GM10248 (cell line): ENCODE measurements around the gene EGFR.

ENCODE experiments used
- CTCF ChIA-PET: fragments of 300-600 bp; sonication (Branson Sonifier 250); formaldehyde crosslinking; extraction: SDS; loops from one replicate; lab custom pipeline; 2021; ENCODE audit warnings: antibody characterized with exemption; lab: Yijun Ruan, JAX
- POLR2A ChIA-PET: fragments of 350-650 bp; sonication (Branson Sonifier 250); formaldehyde crosslinking; extraction: SDS; loops from one replicate; lab custom pipeline; 2020; ENCODE audit warnings: antibody characterized with exemption; lab: Yijun Ruan, JAX
- DNase-seq: peaks from one replicate; pipeline ENCODE4 v3.0.0; 2012; ENCODE audit errors: extremely low spot score
- CTCF ChIP-seq: IDR thresholded peaks from 2 replicates; pipeline ENCODE4 v1.5.1; 2012; ENCODE audit warnings: mild to moderate bottlenecking, low read depth; ENCODE audit errors: extremely low read depth, missing control alignments, control extremely low read depth

EGFR gene

DNA sequence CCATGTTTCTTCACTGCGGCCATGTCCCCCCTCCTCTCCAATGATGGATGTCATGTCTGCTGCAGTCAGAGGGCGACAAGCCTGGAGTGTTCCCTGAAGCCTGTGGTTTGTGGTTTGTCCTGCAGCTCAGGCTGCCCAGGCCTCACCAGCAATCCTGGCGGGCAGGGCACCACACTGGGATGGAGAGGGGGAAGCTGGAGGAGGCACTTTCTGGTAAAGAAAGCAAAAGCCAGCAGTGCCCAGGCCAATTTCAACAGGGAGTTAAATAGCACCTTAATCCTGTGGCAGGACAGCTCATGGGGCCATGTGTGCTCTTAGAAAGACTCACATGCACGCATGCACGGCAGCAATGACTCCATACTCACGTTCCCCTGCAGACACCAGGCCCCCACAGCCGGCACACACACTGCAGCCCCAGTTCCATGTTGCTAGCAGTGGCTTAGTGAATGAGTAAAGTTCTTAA, 158.3 kb downstream of the EGFR start:
- ChIA-PET POLR2A (no interaction called here), CTCF (no interaction called here)
- DNase-seq, result no peak
- TF ChIP-seq CTCF, result no peak

DNA sequence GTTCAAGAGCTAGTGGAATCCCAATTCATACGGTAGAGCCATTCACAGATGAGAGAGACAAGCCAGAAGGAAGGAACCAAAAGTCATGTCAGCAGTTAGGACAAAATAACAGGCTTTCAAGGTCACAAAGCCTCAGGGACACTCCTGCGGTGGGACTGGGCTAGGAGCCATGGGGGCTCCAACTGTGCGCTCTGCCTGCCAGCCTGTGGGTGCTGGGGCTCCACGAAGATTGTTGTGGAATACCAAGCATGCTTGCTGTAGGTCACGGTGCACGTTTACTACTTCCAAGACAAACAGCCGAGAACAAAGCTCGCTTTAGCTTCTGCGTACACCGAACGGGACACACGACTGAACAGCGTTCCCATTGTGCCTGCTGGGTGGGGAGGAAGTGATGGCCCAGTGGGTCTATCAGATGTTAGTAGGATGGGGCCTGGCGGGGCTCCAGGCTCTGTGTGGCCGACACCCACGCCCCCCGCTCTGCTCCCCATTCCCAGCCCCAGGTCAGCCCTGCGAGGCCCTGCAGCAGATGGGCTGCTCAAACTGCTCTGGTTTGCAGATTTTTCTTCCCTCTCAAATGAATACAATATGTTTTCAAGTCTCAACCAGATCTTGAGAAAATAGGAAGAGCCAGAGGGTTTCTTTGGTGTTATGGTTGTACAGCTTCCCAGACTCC, 158.9 kb downstream of the EGFR start:
- TF ChIP-seq CTCF, result no peak
- POLR2A ChIA-PET, result no interaction called here
- CTCF ChIA-PET, result no interaction called here
- no peak for DNase-seq

DNA sequence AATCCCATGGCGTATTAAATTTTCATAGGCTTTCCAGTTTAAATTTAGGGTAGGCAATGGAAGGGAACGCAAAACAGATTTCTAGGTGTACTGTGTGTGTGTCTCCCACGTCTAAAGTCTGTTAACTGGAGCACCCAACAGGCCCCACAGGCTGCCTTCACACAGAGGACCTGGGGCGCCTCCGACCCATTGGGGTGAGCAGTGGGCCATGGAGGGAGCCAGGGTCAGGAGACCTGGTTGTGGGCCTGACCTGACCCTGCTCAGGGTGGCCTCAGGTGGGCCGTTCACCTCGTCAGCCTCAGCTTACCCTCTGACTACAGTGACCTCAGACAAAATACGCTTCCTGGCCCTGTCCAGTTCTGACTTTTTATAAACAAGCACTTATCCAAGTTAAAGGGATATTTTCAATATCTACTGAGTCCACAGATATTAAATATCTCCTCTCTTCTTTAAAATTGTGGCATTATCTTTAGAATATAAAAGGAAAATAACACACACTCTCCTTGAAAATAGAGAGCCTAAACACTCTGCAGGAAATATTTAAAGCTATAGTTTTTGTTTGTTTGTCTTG, 159.6 kb downstream of the EGFR start:
- CTCF ChIA-PET, result no interaction called here
- no peak for TF ChIP-seq CTCF

GRCh38 chr7:55178863-55179773, 160.3 kb downstream of the EGFR start:
- ChIA-PET POLR2A (no interaction called here), CTCF (no interaction called here)
- DNase-seq, result no peak
- TF ChIP-seq CTCF, result no peak

More for the DNA sequence above, 159.6 kb downstream of the EGFR start:
- POLR2A ChIA-PET, result no interaction called here
- no peak for DNase-seq

- no peak for TF ChIP-seq CTCF
- CTCF ChIA-PET, result no interaction called here
- POLR2A ChIA-PET, result no interaction called here
- DNase-seq, result no peak
These were observed 161.3 kb downstream of the EGFR start for GRCh38 chr7:55179931-55180682.
